ES-I3 (cell line): ENCODE data around the gene ATP5MK.

Experiments used
- H3K36me3 ChIP-seq: 2 replicates; pipeline ENCODE4 v1.6.1; 2013; ENCODE audit warnings: mild to moderate bottlenecking, low read length, control low read depth, moderate library complexity; ENCODE audit not compliant: insufficient read depth
- H3K4me1 ChIP-seq: 2 replicates; pipeline ENCODE4 v1.6.1; 2013; ENCODE audit warnings: mild to moderate bottlenecking, control low read depth, low read length; ENCODE audit not compliant: insufficient read depth
- H3K9ac ChIP-seq: 2 replicates; pipeline ENCODE4 v1.6.1; 2013; ENCODE audit warnings: low read depth, mild to moderate bottlenecking, low read length, moderate library complexity
- H3K9me3 ChIP-seq: 2 replicates; pipeline ENCODE4 v1.6.1; 2013; ENCODE audit warnings: mild to moderate bottlenecking, low read length, moderate library complexity; ENCODE audit not compliant: control insufficient read depth, insufficient read depth

ATP5MK gene, protein sequence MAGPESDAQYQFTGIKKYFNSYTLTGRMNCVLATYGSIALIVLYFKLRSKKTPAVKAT

GRCh38 chr10:103396067-103396788 lies at the start of gene ATP5MK, which contains the start of gene PDCD11:
TSS of gene ATP5MK (minus strand) at chr10:103396475. CDS start at chr10:103392457, 4,018 bp downstream.
TSS of gene PDCD11 (plus strand) at chr10:103396626. CDS start at chr10:103398427, 1,801 bp downstream.
- Histone ChIP-seq H3K9me3 (no peaks in the 10 kb centered on the region), H3K4me1 (peaks cover 4% of the 10 kb centered on the region), H3K9ac (peak within 1 kb of the TSS; percentile 97), H3K36me3 (peaks cover 29% of the 10 kb centered on the region)

DNA sequence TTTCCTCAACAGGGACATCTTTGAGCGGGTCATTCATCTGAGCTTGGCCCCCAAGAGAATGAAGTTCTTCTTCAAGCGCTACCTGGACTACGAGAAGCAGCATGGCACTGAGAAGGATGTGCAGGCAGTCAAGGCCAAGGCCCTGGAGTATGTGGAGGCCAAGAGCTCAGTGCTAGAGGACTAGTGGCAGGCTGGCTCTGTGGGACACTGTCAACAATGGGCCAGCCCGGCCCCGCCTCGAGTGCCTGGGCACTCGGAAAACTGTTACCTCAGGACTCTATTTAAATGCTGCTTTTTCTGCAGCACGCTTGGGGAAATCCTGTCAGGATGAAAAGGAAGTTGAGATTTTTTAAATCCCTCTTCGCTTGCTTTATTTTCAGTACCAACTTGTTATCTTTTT lies 49.1 kb upstream of the ATP5MK start:
- H3K9me3 ChIP-seq, result no peaks in the 10 kb centered on the region; the same call in 1 of the 2 replicates
- H3K36me3 ChIP-seq, result peaks cover 29% of the 10 kb centered on the region

DNA sequence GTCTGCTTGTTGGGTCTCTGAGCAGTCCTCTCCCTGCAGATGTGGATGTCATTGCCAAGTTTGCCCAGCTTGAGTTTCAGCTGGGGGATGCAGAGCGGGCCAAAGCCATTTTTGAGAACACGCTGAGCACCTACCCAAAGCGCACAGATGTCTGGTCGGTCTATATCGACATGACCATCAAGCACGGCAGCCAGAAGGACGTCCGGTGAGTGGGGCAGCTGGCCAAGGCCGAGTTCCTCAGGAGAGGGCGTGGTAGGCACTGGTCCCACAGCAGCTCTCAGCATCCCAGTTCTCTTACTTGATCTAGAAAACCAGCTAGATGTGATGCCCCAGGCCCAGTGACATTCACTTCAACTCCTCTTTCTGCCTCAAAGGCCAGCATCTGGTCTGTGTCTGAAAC lies 48.2 kb upstream of the ATP5MK start:
- no peak overlapping the region for H3K9ac ChIP-seq
- H3K9me3 ChIP-seq, result no peaks in the 10 kb centered on the region; the same call in 1 of the 2 replicates
- no peaks in the 10 kb centered on the region for H3K4me1 ChIP-seq
- peaks cover 35% of the 10 kb centered on the region for H3K36me3 ChIP-seq

More for the DNA sequence above, 49.1 kb upstream of the ATP5MK start:
- H3K9ac ChIP-seq, result no peak overlapping the region
- no peaks in the 10 kb centered on the region for H3K4me1 ChIP-seq

GRCh38 chr10:103443475-103444185 lies 47.4 kb upstream of the ATP5MK start:
- Histone ChIP-seq H3K4me1 (no peaks in the 10 kb centered on the region), H3K9me3 (no peaks in the 10 kb centered on the region; the same call in 1 of the 2 replicates), H3K36me3 (peaks cover 42% of the 10 kb centered on the region), H3K9ac (no peak overlapping the region)

GRCh38 chr10:103442031-103442461 lies 45.8 kb upstream of the ATP5MK start:
- H3K9me3 ChIP-seq, result no peaks in the 10 kb centered on the region; the same call in 1 of the 2 replicates
- H3K36me3 ChIP-seq, result peaks cover 46% of the 10 kb centered on the region
- H3K4me1 ChIP-seq, result no peaks in the 10 kb centered on the region
- H3K9ac ChIP-seq, result no peak overlapping the region

- Histone ChIP-seq H3K4me1 (no peaks in the 10 kb centered on the region), H3K9me3 (no peaks in the 10 kb centered on the region; the same call in 1 of the 2 replicates), H3K9ac (no peak overlapping the region), H3K36me3 (peaks cover 49% of the 10 kb centered on the region)
These were observed 45.3 kb upstream of the ATP5MK start for GRCh38 chr10:103441611-103442010.

DNA sequence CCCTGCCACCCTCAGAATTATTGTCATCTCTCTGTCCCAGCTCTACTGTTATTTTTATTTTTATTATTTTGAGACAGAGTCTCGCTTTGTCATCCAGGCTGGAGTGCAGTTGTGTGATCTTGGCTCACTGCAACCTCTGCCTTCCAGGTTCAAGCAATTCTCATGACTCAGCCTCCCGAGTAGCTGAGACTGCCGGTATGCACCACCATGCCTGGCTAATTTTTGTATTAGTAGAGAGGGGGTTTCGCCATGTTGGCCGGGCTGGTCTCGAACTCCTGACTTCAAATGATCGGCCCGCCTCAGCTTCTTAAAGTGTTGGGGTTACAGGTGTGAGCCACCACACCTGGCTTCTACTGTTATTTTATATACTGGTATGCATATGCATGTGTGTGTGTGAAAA lies 44.9 kb upstream of the ATP5MK start:
- H3K9me3 ChIP-seq, result no peaks in the 10 kb centered on the region; the same call in 1 of the 2 replicates

DNA sequence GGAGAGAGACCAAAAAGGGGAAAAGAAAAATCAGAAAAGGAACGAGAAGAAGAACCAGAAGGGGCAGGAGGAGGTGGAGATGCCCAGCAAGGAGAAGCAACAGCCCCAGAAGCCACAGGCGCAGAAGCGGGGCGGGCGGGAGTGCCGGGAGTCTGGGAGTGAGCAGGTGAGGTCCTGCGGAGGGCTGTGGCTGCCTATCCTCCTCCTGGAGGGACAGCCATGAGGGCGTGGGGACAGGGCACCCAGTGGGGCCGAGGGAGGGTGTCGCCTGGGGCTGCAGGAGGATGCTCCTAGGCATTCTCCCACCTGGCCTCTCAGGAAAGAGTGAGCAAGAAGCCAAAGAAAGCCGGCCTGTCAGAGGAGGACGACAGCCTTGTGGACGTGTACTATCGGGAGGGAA lies 44.1 kb upstream of the ATP5MK start:
- H3K9me3 ChIP-seq, result no peaks in the 10 kb centered on the region; the same call in 1 of the 2 replicates
- H3K9ac ChIP-seq, result no peak overlapping the region
- H3K36me3 ChIP-seq, result peaks cover 54% of the 10 kb centered on the region
- no peaks in the 10 kb centered on the region for H3K4me1 ChIP-seq

More for the DNA sequence above, 44.9 kb upstream of the ATP5MK start:
- no peak overlapping the region for H3K9ac ChIP-seq
- H3K4me1 ChIP-seq, result no peaks in the 10 kb centered on the region
- H3K36me3 ChIP-seq, result peaks cover 52% of the 10 kb centered on the region

GRCh38 chr10:103439776-103440175 lies 43.5 kb upstream of the ATP5MK start:
- Histone ChIP-seq H3K9me3 (no peaks in the 10 kb centered on the region; the same call in 1 of the 2 replicates), H3K36me3 (peaks cover 52% of the 10 kb centered on the region), H3K9ac (no peak overlapping the region), H3K4me1 (no peaks in the 10 kb centered on the region)

DNA sequence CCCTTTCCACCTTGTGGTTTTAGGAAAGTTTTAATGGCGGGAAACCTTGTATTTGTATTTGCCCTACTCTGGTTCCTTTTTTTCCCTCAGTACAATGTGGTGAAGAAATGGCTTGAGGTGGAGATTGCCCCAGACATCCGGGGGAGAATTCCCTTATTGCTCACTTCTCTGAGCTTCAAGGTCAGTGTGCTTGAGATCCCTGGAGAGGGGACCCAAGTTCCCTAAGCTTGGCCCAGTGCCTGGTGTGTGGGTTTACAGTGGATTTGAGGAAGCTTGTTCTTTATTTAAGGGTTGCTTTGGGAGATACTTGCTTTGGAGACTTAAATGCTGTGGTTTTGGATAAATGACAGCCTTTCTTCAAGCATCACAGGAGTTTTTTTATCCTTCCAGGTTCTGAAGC lies 37.6 kb upstream of the ATP5MK start:
- no peaks in the 10 kb centered on the region for H3K9me3 ChIP-seq
- no peak overlapping the region for H3K9ac ChIP-seq
- H3K4me1 ChIP-seq, result no peaks in the 10 kb centered on the region
- peaks cover 49% of the 10 kb centered on the region for H3K36me3 ChIP-seq

- H3K4me1 ChIP-seq, result no peaks in the 10 kb centered on the region
- peaks cover 45% of the 10 kb centered on the region for H3K36me3 ChIP-seq
- no peak overlapping the region for H3K9ac ChIP-seq
- no peaks in the 10 kb centered on the region for H3K9me3 ChIP-seq
These were observed 35.6 kb upstream of the ATP5MK start for GRCh38 chr10:103431902-103432301.

DNA sequence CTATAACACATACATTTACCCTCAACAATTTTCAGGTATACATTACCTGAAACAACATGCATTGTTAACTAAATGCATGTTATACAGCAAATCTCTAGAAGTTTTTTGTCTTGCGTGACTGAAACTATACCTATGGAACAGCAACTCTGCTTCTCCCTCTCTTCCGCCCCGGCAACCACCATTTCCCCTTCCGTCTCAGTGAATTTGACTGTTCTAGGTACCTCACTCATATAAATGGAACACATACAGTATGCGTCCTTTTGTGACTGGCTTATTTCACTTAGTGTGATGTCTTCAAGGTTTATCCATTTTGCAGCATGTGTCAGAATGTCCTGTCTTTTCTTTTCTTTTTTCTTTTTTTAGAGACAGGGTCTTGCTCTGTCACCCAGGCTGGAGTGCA lies 33.4 kb upstream of the ATP5MK start:
- no peaks in the 10 kb centered on the region for H3K9me3 ChIP-seq
- no peak overlapping the region for H3K9ac ChIP-seq
- peaks cover 37% of the 10 kb centered on the region for H3K36me3 ChIP-seq
- H3K4me1 ChIP-seq, result no peaks in the 10 kb centered on the region

- Histone ChIP-seq H3K9me3 (no peaks in the 10 kb centered on the region), H3K4me1 (no peaks in the 10 kb centered on the region), H3K36me3 (peaks cover 40% of the 10 kb centered on the region), H3K9ac (no peak overlapping the region)
These were observed 32.8 kb upstream of the ATP5MK start for GRCh38 chr10:103428989-103429643.

DNA sequence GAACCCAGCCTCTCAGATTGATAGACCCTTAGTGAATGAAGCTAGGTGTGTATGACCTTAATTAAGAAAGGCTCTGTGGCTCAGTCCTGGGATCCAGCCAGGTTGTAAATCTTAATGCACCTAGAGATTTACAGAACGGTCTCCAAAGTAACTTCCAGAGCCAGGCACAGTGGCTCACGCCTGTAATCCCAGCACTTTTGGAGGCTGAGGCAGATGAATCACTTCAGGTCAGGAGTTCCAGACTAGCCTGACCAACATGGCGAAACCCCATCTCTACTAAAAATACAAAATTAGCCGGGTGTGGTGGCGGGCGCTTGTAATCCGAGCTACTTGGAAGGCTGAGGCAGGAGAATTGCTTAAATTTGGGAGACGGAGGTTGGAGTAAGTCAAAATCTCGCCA lies 31.6 kb upstream of the ATP5MK start:
- Histone ChIP-seq H3K9ac (no peak overlapping the region), H3K4me1 (no peaks in the 10 kb centered on the region), H3K9me3 (no peaks in the 10 kb centered on the region), H3K36me3 (peaks cover 38% of the 10 kb centered on the region)
